ENCODE data around the gene SLC19A1. TPM values are rescaled to one million over a fixed set of nuclear protein-coding genes. Genes with fewer than 3 reads are reported as not detected.
"Not testable (repeated sequence)": the region's sequence is repeated elsewhere in the genome, so short reads cannot be mapped to it uniquely, and the experiment has no call there.

Gene SLC19A1
- total RNA-seq, 2 experiments from 2014 or later = 29.2 to 30.3 TPM

DNA sequence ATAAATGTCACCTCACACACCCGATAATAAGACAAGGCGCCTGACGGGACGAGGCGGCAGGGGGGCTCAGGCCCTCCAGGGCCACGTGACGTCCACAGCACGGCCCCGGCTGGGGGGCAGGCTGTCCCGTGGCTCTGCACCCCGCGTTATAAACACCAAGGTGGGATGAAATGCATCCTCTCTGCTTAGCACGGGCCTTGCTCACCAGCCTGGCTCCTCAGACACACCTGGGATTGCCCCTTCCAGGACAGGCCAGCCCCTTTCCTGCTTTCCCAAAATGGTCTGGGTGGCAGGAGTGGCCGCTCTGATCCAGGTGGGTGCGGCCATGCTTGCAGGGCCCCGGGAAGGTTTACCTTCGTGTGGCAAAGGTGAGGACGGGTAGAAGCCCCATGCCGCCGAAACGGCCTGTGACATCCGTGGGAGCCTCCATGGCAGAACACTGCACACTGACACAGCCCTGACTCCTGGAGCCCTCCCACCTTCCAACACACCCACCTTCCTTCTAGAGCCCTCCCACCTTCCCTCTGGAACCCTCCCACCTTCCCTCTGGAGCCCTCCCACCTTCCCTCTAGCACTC lies 35.9 kb downstream of the SLC19A1 start:
- Mint-ChIP-seq H3K4me3 (no peak overlapping the region), H3K4me1 (ENCODE audit: low read depth) (no peaks in the 10 kb centered on the region), H3K27me3 (no peaks in the 10 kb centered on the region), H3K27ac (no peak overlapping the region), H3K36me3 (no peaks in the 10 kb centered on the region), H3K9me3 (no peaks in the 10 kb centered on the region)
- intact Hi-C loops (cut with micrococcal nuclease) = no loop called here
- ChIA-PET POLR2A (no interaction called here), CTCF (no interaction called here)
- no peak for DNase-seq

DNA sequence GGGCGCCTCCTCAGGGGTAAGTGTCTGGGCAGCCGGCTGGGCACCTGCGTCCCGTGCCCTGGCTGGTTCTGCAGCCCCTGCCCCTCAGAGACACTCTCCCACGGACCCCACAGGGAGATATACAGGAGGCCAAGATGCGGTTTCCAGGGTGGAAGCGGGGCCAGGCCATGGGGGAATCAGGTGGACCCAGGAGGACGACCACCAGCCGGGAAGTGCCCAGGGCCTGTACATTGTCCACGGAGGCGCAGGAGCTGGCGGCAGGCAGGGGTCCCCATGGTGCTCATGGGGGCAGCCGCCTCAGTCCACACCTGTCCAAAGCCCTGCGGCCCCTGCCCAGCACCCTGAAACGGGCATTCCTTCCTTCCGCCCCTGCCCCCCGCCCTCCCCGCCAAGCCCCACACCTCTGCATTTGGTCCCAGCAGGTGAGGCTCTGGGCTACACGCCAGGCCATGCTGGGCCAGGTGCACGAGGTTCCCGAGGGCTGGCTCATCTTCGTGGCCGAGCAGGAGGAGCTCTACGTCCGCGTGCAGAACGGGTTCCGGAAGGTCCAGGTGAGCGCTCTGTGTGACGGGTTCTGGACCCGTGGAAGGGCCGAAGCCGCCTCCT lies 36.7 kb downstream of the SLC19A1 start:
- H3K4me1 Mint-ChIP-seq (ENCODE audit: low read depth) = no peaks in the 10 kb centered on the region
- no peak overlapping the region for H3K4me3 Mint-ChIP-seq
- intact Hi-C loops (cut with micrococcal nuclease) = no loop called here
- POLR2A ChIA-PET = no interaction called here
- no peaks in the 10 kb centered on the region for H3K27me3 Mint-ChIP-seq
- H3K27ac Mint-ChIP-seq = no peak overlapping the region
- no peaks in the 10 kb centered on the region for H3K36me3 Mint-ChIP-seq
- H3K9me3 Mint-ChIP-seq = no peaks in the 10 kb centered on the region
- DNase-seq = no peak
- CTCF ChIA-PET = interaction anchor here (0.5 kb wide), 1 partner anchor 1482 kb away, joined by 3 read pairs; no protein-coding TSS in a partner anchor

GRCh38 chr21:45504516-45505415 lies 37.5 kb downstream of the SLC19A1 start:
- no peak overlapping the region for H3K27ac Mint-ChIP-seq
- H3K4me1 Mint-ChIP-seq (ENCODE audit: low read depth) = no peaks in the 10 kb centered on the region
- ChIA-PET CTCF (no interaction called here), POLR2A (no interaction called here)
- no peaks in the 10 kb centered on the region for H3K36me3 Mint-ChIP-seq
- H3K9me3 Mint-ChIP-seq = no peaks in the 10 kb centered on the region
- intact Hi-C loops (cut with micrococcal nuclease) = no loop called here
- no peak overlapping the region for H3K4me3 Mint-ChIP-seq
- no peaks in the 10 kb centered on the region for H3K27me3 Mint-ChIP-seq
- DNase-seq = no peak

DNA sequence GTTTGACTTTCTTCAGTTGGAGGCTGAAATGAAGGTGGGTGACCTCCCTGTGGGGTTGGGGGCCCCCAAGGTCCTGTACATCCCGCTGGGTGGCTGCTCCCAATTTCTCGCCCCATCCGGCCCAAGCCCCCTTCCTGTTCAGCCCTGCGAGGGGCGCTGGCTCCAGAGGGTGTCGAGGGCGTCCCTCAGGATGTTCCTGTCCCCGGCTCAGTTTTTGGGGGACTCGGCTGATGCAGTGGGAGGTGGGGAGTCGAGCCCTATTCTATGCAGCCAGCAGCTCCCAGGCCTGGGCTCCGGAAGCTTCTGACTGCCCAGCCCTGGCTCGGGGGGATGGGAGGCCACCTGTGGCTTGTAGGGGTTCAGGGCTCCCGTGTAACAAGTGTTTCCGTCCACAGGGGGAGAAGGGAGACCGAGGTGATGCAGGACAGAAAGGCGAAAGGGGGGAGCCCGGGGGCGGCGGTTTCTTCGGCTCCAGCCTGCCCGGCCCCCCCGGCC lies 38.2 kb downstream of the SLC19A1 start:
- no peaks in the 10 kb centered on the region for H3K4me1 Mint-ChIP-seq (ENCODE audit: low read depth)
- H3K36me3 Mint-ChIP-seq = no peaks in the 10 kb centered on the region
- no peaks in the 10 kb centered on the region for H3K27me3 Mint-ChIP-seq
- CTCF ChIA-PET = no interaction called here
- intact Hi-C loops (cut with micrococcal nuclease) = no loop called here
- DNase-seq = no peak
- POLR2A ChIA-PET = no interaction called here
- H3K27ac Mint-ChIP-seq = no peak overlapping the region
- no peak overlapping the region for H3K4me3 Mint-ChIP-seq
- H3K9me3 Mint-ChIP-seq = no peaks in the 10 kb centered on the region

DNA sequence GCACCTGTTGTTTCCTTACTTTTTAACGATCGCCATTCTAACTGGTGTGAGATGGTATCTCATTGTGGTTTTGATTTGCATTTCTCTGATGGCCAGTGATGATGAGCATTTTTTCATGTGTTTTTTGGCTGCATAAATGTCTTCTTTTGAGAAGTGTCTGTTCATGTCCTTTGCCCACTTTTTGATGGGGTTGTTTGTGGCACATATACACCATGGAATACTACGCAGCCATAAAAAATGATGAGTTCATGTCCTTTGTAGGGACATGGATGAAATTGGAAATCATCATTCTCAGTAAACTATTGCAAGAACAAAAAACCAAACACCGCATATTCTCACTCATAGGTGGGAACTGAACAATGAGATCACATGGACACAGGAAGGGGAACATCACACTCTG lies 39.0 kb downstream of the SLC19A1 start:
- H3K27me3 Mint-ChIP-seq; H3K27ac Mint-ChIP-seq; H3K36me3 Mint-ChIP-seq; intact Hi-C loops (cut with micrococcal nuclease); H3K9me3 Mint-ChIP-seq; POLR2A ChIA-PET; CTCF ChIA-PET; H3K4me3 Mint-ChIP-seq; H3K4me1 Mint-ChIP-seq (ENCODE audit: low read depth); DNase-seq: not testable (repeated sequence)

DNA sequence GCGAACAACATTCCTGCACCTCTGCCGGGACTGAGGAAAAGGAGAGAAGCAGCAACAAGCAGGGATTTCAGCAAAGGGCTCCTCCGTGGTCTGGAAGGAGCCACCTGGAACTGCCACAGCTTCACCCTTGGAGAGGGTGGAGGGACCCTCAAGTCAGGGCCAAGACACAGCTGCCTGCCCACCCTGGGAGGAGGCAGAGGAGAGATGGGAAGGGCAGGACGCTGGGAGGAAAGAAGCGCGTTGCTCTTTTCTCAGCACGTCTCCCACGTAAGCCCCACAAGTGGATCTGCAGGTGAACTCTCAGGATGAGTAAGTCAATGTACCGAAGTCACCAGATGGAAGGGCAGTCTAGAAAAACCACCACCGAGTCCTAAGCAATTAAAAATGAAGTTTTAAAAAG lies 39.6 kb downstream of the SLC19A1 start:
- ChIA-PET CTCF (no interaction called here), POLR2A (no interaction called here)
- no peak overlapping the region for H3K27ac Mint-ChIP-seq
- no peak overlapping the region for H3K4me3 Mint-ChIP-seq
- intact Hi-C loops (cut with micrococcal nuclease) = no loop called here
- H3K4me1 Mint-ChIP-seq (ENCODE audit: low read depth) = no peaks in the 10 kb centered on the region
- no peaks in the 10 kb centered on the region for H3K36me3 Mint-ChIP-seq
- no peaks in the 10 kb centered on the region for H3K27me3 Mint-ChIP-seq
- no peaks in the 10 kb centered on the region for H3K9me3 Mint-ChIP-seq
- no peak for DNase-seq

DNA sequence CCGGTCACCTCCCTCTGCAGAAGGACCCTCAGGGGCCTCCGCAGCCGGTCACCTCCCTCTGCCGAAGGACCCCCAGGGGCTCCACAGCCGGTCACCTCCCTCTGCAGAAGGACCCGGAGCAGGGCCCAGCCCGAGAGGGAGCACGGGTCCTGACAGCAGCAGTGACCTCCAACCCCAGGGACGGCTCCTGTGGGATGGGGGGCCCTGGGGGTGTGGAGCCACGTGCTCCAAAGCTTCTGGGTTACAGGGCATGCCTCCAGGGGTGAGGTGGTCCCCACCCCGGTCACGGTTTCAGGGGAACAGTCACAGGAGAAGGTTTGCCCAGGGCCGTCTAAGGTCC lies 40.3 kb downstream of the SLC19A1 start:
- CTCF ChIA-PET = no interaction called here
- Mint-ChIP-seq H3K9me3 (no peaks in the 10 kb centered on the region), H3K27ac (no peak overlapping the region), H3K27me3 (no peaks in the 10 kb centered on the region), H3K4me1 (ENCODE audit: low read depth) (no peaks in the 10 kb centered on the region), H3K4me3 (no peak overlapping the region), H3K36me3 (no peaks in the 10 kb centered on the region)
- POLR2A ChIA-PET = no interaction called here
- DNase-seq = no peak
- intact Hi-C loops (cut with micrococcal nuclease) = no loop called here

DNA sequence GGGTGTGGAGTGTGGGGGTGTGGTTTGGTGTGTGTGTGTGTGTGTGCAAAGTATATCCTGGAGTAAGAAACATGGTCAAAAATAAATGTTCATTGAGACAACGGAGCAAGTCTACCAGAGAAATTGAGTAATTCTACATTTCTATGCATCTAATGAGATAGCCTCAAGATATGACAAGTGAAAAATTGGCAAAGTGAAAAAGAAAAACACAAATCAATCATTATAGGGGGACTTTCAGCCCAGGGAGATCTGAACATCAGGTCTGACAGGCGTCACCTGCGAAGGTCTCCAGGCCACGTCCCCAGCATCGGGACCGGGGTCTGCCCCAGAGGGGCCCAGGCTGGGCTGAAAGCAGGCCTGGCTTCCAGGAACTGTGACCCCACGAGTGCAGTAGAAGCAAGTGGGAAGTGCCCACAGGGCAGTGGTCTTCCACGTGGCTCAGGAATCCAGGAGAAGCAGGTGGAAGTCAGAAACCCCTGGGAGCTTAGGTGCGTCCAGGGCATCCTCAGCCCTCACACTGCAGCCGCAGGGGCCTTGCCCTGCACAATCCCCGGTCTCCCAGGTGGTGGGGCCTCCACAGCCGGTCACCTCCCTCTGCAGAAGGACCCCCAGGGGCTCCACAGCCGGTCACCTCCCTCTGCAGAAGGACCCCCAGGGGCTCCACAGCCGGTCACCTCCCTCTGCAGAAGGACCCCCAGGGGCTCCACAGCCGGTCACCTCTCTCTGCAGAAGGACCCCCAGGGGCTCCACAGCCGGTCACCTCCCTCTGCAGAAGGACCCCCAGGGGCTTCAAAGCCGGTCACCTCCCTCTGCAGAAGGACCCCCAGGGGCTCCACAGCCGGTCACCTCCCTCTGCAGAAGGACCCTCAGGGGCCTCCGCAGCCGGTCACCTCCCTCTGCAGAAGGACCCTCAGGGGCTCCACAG lies 40.9 kb downstream of the SLC19A1 start:
- H3K36me3 Mint-ChIP-seq; H3K27ac Mint-ChIP-seq; CTCF ChIA-PET; H3K4me3 Mint-ChIP-seq; POLR2A ChIA-PET; H3K4me1 Mint-ChIP-seq (ENCODE audit: low read depth); H3K27me3 Mint-ChIP-seq; DNase-seq; H3K9me3 Mint-ChIP-seq; intact Hi-C loops (cut with micrococcal nuclease): not testable (repeated sequence)

- intact Hi-C loops (cut with micrococcal nuclease) = no loop called here
- no peak overlapping the region for H3K4me3 Mint-ChIP-seq
- H3K4me1 Mint-ChIP-seq (ENCODE audit: low read depth) = no peaks in the 10 kb centered on the region
- POLR2A ChIA-PET = no interaction called here
- H3K27me3 Mint-ChIP-seq = no peaks in the 10 kb centered on the region
- no peak overlapping the region for H3K27ac Mint-ChIP-seq
- no peaks in the 10 kb centered on the region for H3K36me3 Mint-ChIP-seq
- CTCF ChIA-PET = no interaction called here
- no peaks in the 10 kb centered on the region for H3K9me3 Mint-ChIP-seq
- no peak for DNase-seq
Observed at GRCh38 chr21:45499970-45500577, 42.2 kb downstream of the SLC19A1 start.

GRCh38 chr21:45499201-45499750 lies 43.0 kb downstream of the SLC19A1 start:
- H3K36me3 Mint-ChIP-seq = no peaks in the 10 kb centered on the region
- H3K9me3 Mint-ChIP-seq = no peaks in the 10 kb centered on the region
- no peaks in the 10 kb centered on the region for H3K4me1 Mint-ChIP-seq (ENCODE audit: low read depth)
- no peak for DNase-seq
- CTCF ChIA-PET = no interaction called here
- POLR2A ChIA-PET = no interaction called here
- H3K27me3 Mint-ChIP-seq = no peaks in the 10 kb centered on the region
- intact Hi-C loops (cut with micrococcal nuclease) = no loop called here
- no peak overlapping the region for H3K27ac Mint-ChIP-seq
- no peak overlapping the region for H3K4me3 Mint-ChIP-seq

DNA sequence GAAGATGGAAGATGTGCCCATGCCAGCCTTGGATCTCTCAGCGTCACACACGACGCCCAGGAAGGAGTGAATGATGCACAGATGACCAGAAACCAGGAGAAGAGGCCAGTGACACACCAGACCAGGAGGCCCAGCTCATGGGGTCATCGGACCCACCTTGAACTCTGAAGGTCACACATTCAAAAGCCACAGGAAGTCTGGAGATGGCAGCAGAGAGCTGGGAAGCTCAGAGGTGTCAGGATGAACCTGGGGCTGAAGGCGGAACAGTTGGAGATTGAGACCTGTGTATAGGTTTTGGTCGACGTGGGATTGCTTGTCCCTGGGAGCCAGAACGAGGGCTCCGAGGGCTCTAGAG lies 43.6 kb downstream of the SLC19A1 start:
- Mint-ChIP-seq H3K4me3 (no peak overlapping the region), H3K27me3 (no peaks in the 10 kb centered on the region), H3K27ac (no peak overlapping the region), H3K4me1 (ENCODE audit: low read depth) (no peaks in the 10 kb centered on the region), H3K9me3 (no peaks in the 10 kb centered on the region), H3K36me3 (no peaks in the 10 kb centered on the region)
- DNase-seq = no peak
- intact Hi-C loops (cut with micrococcal nuclease) = no loop called here
- ChIA-PET POLR2A (no interaction called here), CTCF (no interaction called here)

Data from activated CD4-positive, alpha-beta memory T cell treated with anti-CD3 and anti-CD28 coated beads for 36 hours (primary cell).